Adipose tissue (tissue), 3 donors: Measurements from ENCODE around the gene ZNF142. TPM values are rescaled to one million over a fixed set of nuclear protein-coding genes. Genes with fewer than 3 reads are reported as not detected.

Experiments
- H3K27ac ChIP-seq: one replicate; pipeline ENCODE4 v1.5.1; 2013; ENCODE audit warnings: low read depth, low read length
- WGBS, 3 donors: extraction: QIAGEN DNeasy Blood & Tissue Kit; methylation state at CpG; one replicate each; pipeline ENCODE4 v1.1.7; 2013; 5-methylcytosine and 5-hydroxymethylcytosine counted together
- polyA plus RNA-seq, 3 donors: library from polyadenylated mRNA; stranded (reverse); fragments of 200-250 nt; gene quantifications; one replicate each; pipeline ENCODE4 v1.2.3, GENCODE V29; 2013
- donor health status: healthy with polysubstance abuse.
- donor health status: Bipolar disorder and iron deficiency.
- donor health status: healthy.

ZNF142 gene
- polyA plus RNA-seq, 3 donors = 4.3 to 6.9 (median 6.1) TPM

DNA sequence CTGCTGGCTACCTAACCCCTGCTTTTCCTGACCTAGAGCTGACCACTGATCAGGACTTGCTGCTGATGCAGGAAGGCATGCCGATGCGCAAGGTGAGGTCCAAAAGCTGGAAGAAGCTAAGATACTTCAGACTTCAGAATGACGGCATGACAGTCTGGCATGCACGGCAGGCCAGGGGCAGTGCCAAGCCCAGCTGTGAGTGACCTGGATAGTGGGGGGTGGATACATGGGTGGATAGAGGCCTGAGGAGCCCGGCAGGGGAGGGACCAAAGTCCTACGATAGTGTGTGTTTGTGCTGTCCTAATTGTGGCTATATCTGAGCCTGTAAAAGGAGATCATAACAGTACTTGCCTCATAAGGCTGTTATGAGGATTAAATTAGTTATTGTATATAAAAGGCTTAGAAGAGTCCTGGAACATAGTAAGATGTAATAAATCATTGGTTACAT, 43.5 kb downstream of the ZNF142 start:
- no peak overlapping the region for H3K27ac ChIP-seq
- 74 to 88% (median 83%) methylated on average over 6 of the region's 6 CpGs for WGBS, 3 donors

DNA sequence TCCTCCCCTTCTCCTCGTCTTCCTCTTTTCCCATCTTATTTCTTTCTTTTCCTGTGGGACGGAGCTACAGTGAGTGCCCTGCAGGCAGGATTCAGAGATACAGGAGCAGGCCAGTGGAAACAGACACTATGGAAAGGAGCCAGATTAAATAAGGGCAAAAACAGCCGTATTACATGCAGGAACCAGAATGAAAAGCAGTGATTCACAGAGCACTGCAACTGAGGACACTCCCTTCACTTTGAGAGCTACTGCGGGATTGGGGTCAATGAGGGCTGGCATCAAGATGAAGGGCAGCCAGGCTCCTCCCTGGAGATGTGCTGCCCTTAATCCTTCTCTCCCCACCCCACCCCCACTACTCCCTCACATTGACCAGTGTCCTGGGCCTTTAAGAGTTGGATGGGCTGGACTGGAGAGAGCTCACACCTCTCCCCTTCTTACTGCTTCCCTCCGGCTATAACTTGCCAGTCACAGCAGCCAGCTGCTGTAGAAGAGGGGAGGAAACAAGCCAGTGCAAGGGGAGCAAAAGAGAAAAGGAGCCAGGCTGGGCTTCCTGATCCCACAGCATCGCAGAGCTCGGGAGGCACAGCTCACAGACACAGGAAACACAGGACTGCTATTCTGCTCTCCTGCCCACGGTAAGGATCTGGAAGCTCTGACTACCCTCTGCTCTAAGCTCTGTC, 51.8 kb downstream of the ZNF142 start, which contains the start of gene PLCD4:
TSS of gene PLCD4 (plus strand) at position 464 of the 680 bp plus-strand sequence. CDS start 7,841 bp downstream, outside the sequence.
- H3K27ac ChIP-seq = no peak within 1 kb of the TSS

GRCh38 chr2:218605432-218605831, 54.0 kb downstream of the ZNF142 start:
- WGBS, 3 donors = 75 to 88% (median 78%) methylated on average over 2 of the region's 2 CpGs
- no peak overlapping the region for H3K27ac ChIP-seq

More for the DNA sequence above, 51.8 kb downstream of the ZNF142 start, which contains the start of gene PLCD4:
- WGBS, 3 donors = 20 to 30% (median 23%) methylated on average over 8 of the region's 8 CpGs

Other genes starting within 250 kb of the ZNF142 start
- gene VIL1, start 240.5 kb downstream of the ZNF142 start, polyA plus RNA-seq = 1 to 10 TPM in 1 of 3 donors, under 1 TPM in 1, not detected in 1; 0.15 to 9.2 TPM
- gene USP37, start 91.3 kb downstream of the ZNF142 start, polyA plus RNA-seq = 1 to 10 TPM; 1.3 to 2.4 (median 2.2) TPM
- 10 to 100 TPM in 2 of 3 donors, 1 to 10 TPM in 1; 9.1 to 19.8 (median 12.9) TPM for gene CNOT9, start 90.8 kb downstream of the ZNF142 start, polyA plus RNA-seq
- under 1 TPM; 0.21 to 0.68 (median 0.56) TPM for gene PLCD4, start 51.7 kb downstream of the ZNF142 start, polyA plus RNA-seq
- 10 to 100 TPM; 20.1 to 39.2 (median 30.0) TPM for gene BCS1L, start 60 bp upstream of the ZNF142 start, polyA plus RNA-seq
- gene RNF25, start 12.4 kb upstream of the ZNF142 start, polyA plus RNA-seq = 10 to 100 TPM; 10.3 to 29.2 (median 18.9) TPM
- 10 to 100 TPM; 15.3 to 18.7 (median 17.5) TPM for gene STK36, start 12.5 kb upstream of the ZNF142 start, polyA plus RNA-seq
- gene TTLL4, start 51.2 kb upstream of the ZNF142 start, polyA plus RNA-seq = 1 to 10 TPM; 4.0 to 7.8 (median 7.2) TPM
- gene CYP27A1, start 122.5 kb upstream of the ZNF142 start, polyA plus RNA-seq = 10 to 100 TPM in 2 of 3 donors, 1 to 10 TPM in 1; 4.8 to 20.8 (median 11.6) TPM
- gene PRKAG3, start 172.2 kb upstream of the ZNF142 start, polyA plus RNA-seq = under 1 TPM in 1 of 3 donors, not detected in 2; 0.06 TPM
- gene WNT6, start 200.2 kb upstream of the ZNF142 start, polyA plus RNA-seq = 1 to 10 TPM in 1 of 3 donors, under 1 TPM in 1, not detected in 1; 0.25 to 1.1 TPM
- under 1 TPM in 1 of 3 donors, not detected in 2; 0.07 TPM for gene WNT10A, start 221.2 kb upstream of the ZNF142 start, polyA plus RNA-seq